Activated CD8-positive, alpha-beta memory T cell treated with anti-CD3 and anti-CD28 coated beads for 24 hours (primary cell): Measurements from ENCODE around the gene FOXO3.
A peak's percentile ranks its signal among the peaks of the same experiment; 100 is the strongest.
"Not testable (repeated sequence)": the region's sequence is repeated elsewhere in the genome, so short reads cannot be mapped to it uniquely, and the experiment has no call there.

ENCODE experiments used
- DNase-seq: peaks from one replicate; pipeline ENCODE4 v3.0.0-alpha.2; 2020

FOXO3 gene

GRCh38 chr6:108560463-108561308 is at the start of gene FOXO3:
Gene FOXO3, plus strand, starts transcription at chr6:108560917. Its CDS starts 292 bp downstream, at chr6:108561209.
- DNase-seq, result peak; percentile 83

GRCh38 chr6:108518714-108519576 is 41.8 kb upstream of the FOXO3 start:
- no peak for DNase-seq

GRCh38 chr6:108521616-108522107 is 39.1 kb upstream of the FOXO3 start:
- DNase-seq, result no peak

- DNase-seq, result no peak
These were observed 37.0 kb upstream of the FOXO3 start for GRCh38 chr6:108523697-108524096.

- no peak for DNase-seq
These were observed 36.0 kb upstream of the FOXO3 start for GRCh38 chr6:108524528-108525248.

GRCh38 chr6:108526739-108527174 is 34.0 kb upstream of the FOXO3 start:
- no peak for DNase-seq

- DNase-seq, result no peak
These were observed 31.8 kb upstream of the FOXO3 start for GRCh38 chr6:108528878-108529277.

- DNase-seq, result no peak
These were observed 29.4 kb upstream of the FOXO3 start for GRCh38 chr6:108531332-108531731.

GRCh38 chr6:108535114-108535742 is 25.5 kb upstream of the FOXO3 start:
- DNase-seq, result no peak

- DNase-seq, result not testable (repeated sequence)
These were observed 24.7 kb upstream of the FOXO3 start for GRCh38 chr6:108535920-108536535.

- DNase-seq, result peak; percentile 79
These were observed 18.6 kb upstream of the FOXO3 start for GRCh38 chr6:108541843-108542759.

- DNase-seq, result no peak
These were observed 17.4 kb upstream of the FOXO3 start for GRCh38 chr6:108543175-108543940.

- no peak for DNase-seq
These were observed 16.1 kb upstream of the FOXO3 start for GRCh38 chr6:108544606-108545005.

- DNase-seq, result no peak
These were observed 14.4 kb upstream of the FOXO3 start for GRCh38 chr6:108546079-108547049.

GRCh38 chr6:108549241-108549640 is 11.5 kb upstream of the FOXO3 start:
- no peak for DNase-seq

GRCh38 chr6:108549741-108550140 is 11.0 kb upstream of the FOXO3 start:
- no peak for DNase-seq

- no peak for DNase-seq
These were observed 10.5 kb upstream of the FOXO3 start for GRCh38 chr6:108550256-108550655.

- DNase-seq, result no peak
These were observed 5.2 kb upstream of the FOXO3 start for GRCh38 chr6:108555399-108556052.
